Measurements from ENCODE around the gene TEX47. TPM values are rescaled to one million over a fixed set of nuclear protein-coding genes. Genes with fewer than 3 reads are reported as not detected.

TEX47 gene
- total RNA-seq, 4 donors from 2014 or later: 0.40 TPM; not detected in 3

GRCh38 chr7:88818552-88818951, 23.0 kb upstream of the TEX47 start:
- Histone ChIP-seq H3K4me1 (no peaks in the 10 kb centered on the region), H3K27me3 (no peaks in the 10 kb centered on the region), H3K9me3 (no peaks in the 10 kb centered on the region), H3K27ac (no peak overlapping the region), H3K4me3 (replicated peaks in 1 of 3) (no peak overlapping the region), H3K36me3 (no peaks in the 10 kb centered on the region)
- TF ChIP-seq POLR2A (IDR thresholded peaks at IDR 0.05): no peak
- no peak for TF ChIP-seq CTCF (IDR thresholded peaks at IDR 0.05)
- intact Hi-C loops (cut with DNase I): no loop called here
- DNase-seq: no peak

- Histone ChIP-seq H3K27me3 (no peaks in the 10 kb centered on the region), H3K4me3 (replicated peaks in 1 of 3) (no peak overlapping the region), H3K27ac (no peak overlapping the region), H3K9me3 (no peaks in the 10 kb centered on the region), H3K4me1 (no peaks in the 10 kb centered on the region), H3K36me3 (no peaks in the 10 kb centered on the region)
- DNase-seq: no peak
- intact Hi-C loops (cut with DNase I): no loop called here
- 86 to 91% methylated on average over 2 of the region's 2 CpGs for WGBS, 2 donors
- TF ChIP-seq CTCF (IDR thresholded peaks at IDR 0.05) (no peak), POLR2A (IDR thresholded peaks at IDR 0.05) (no peak)
Measured at GRCh38 chr7:88806280-88807037, 10.9 kb upstream of the TEX47 start.

- no peak for DNase-seq
- H3K27me3 ChIP-seq: no peaks in the 10 kb centered on the region
- no peak for TF ChIP-seq POLR2A (IDR thresholded peaks at IDR 0.05)
- H3K27ac ChIP-seq: no peak overlapping the region
- no peaks in the 10 kb centered on the region for H3K9me3 ChIP-seq
- H3K36me3 ChIP-seq: no peaks in the 10 kb centered on the region
- no peak overlapping the region for H3K4me3 ChIP-seq (replicated peaks in 1 of 3)
- no peaks in the 10 kb centered on the region for H3K4me1 ChIP-seq
- intact Hi-C loops (cut with DNase I): no loop called here
- WGBS, 2 donors: 59 to 61% methylated on average over 3 of the region's 3 CpGs
Measured at GRCh38 chr7:88801046-88801445, 5.5 kb upstream of the TEX47 start.

GRCh38 chr7:88792361-88792760, 3.2 kb downstream of the TEX47 start:
- H3K36me3 ChIP-seq: no peaks in the 10 kb centered on the region
- DNase-seq: no peak
- H3K4me1 ChIP-seq: no peaks in the 10 kb centered on the region
- 71 to 81% methylated on average over 3 of the region's 3 CpGs for WGBS, 2 donors
- H3K27ac ChIP-seq: no peak overlapping the region
- no peak for TF ChIP-seq POLR2A (IDR thresholded peaks at IDR 0.05)
- no peak for TF ChIP-seq CTCF (IDR thresholded peaks at IDR 0.05)
- H3K27me3 ChIP-seq: no peaks in the 10 kb centered on the region
- H3K9me3 ChIP-seq: no peaks in the 10 kb centered on the region
- intact Hi-C loops (cut with DNase I): no loop called here
- H3K4me3 ChIP-seq (replicated peaks in 1 of 3): no peak overlapping the region

GRCh38 chr7:88791891-88792290, 3.6 kb downstream of the TEX47 start:
- intact Hi-C loops (cut with DNase I): no loop called here
- DNase-seq: no peak
- Histone ChIP-seq H3K36me3 (no peaks in the 10 kb centered on the region), H3K27me3 (no peaks in the 10 kb centered on the region), H3K9me3 (no peaks in the 10 kb centered on the region), H3K4me1 (no peaks in the 10 kb centered on the region), H3K27ac (no peak overlapping the region), H3K4me3 (replicated peaks in 1 of 3) (no peak overlapping the region)
- TF ChIP-seq CTCF (IDR thresholded peaks at IDR 0.05): no peak
- TF ChIP-seq POLR2A (IDR thresholded peaks at IDR 0.05): no peak
- 77 to 89% methylated on average over 4 of the region's 4 CpGs for WGBS, 2 donors

Data from thyroid gland (tissue), 4 donors.